KMS-11 (cell line): ENCODE measurements around the gene ABCB9.

Experiments
- H2AFZ ChIP-seq: fragments of 200-600 bp; sonication (generic); 2 replicates; pipeline ENCODE4 v1.6.1; 2016; ENCODE audit warnings: antibody characterized with exemption, mixed run types, low read depth
- H3K27ac ChIP-seq: fragments of 200-600 bp; sonication (generic); 2 replicates; pipeline ENCODE4 v1.6.1; 2016; ENCODE audit warnings: mild to moderate bottlenecking, mixed run types
- H3K27me3 ChIP-seq: fragments of 200-600 bp; sonication (generic); 2 replicates; pipeline ENCODE4 v1.6.1; 2017; ENCODE audit warnings: mild to moderate bottlenecking, low read depth, mixed run types, moderate library complexity; ENCODE audit not compliant: insufficient read depth
- H3K36me3 ChIP-seq: fragments of 200-600 bp; sonication (generic); 2 replicates; pipeline ENCODE4 v1.6.1; 2017; ENCODE audit warnings: mild to moderate bottlenecking, mixed run types; ENCODE audit not compliant: insufficient read depth
- H3K4me1 ChIP-seq: fragments of 200-600 bp; sonication (generic); 2 replicates; pipeline ENCODE4 v1.6.1; 2016; ENCODE audit warnings: mild to moderate bottlenecking, low read depth, mixed run types; ENCODE audit not compliant: poor library complexity, severe bottlenecking
- H3K4me2 ChIP-seq: fragments of 200-600 bp; sonication (generic); 2 replicates; pipeline ENCODE4 v1.7.0; 2016; ENCODE audit warnings: mild to moderate bottlenecking, mixed run types
- H3K4me3 ChIP-seq: fragments of 200-600 bp; sonication (generic); IDR thresholded peaks from 2 replicates; pipeline ENCODE4 v1.6.1; 2017; ENCODE audit warnings: low read depth, low read length, mixed read lengths; ENCODE audit not compliant: insufficient read depth
- H3K79me2 ChIP-seq: fragments of 200-600 bp; sonication (generic); 2 replicates; pipeline ENCODE4 v1.6.1; 2016; ENCODE audit warnings: low read depth, mixed run types; ENCODE audit not compliant: insufficient read depth
- H3K9ac ChIP-seq: fragments of 200-600 bp; sonication (generic); 2 replicates; pipeline ENCODE4 v1.6.1; 2016; ENCODE audit warnings: mild to moderate bottlenecking, mixed run types
- H4K20me1 ChIP-seq: fragments of 200-600 bp; sonication (generic); 2 replicates; pipeline ENCODE4 v1.6.1; 2016; ENCODE audit warnings: mild to moderate bottlenecking, mixed run types; ENCODE audit not compliant: insufficient read depth
- CTCF ChIP-seq: fragments of 200-600 bp; sonication (generic); conservative IDR thresholded peaks from 2 replicates; pipeline ENCODE4 v1.6.1; 2017; ENCODE audit warnings: low read depth, mild to moderate bottlenecking, antibody characterized with exemption, low read length, moderate library complexity, mixed read lengths

The ABCB9 gene

GRCh38 chr12:122988036-122988435 lies 21.8 kb upstream of the ABCB9 start:
- Histone ChIP-seq H3K9ac (no peak overlapping the region), H3K27ac (no peak overlapping the region), H3K4me2 (no peak overlapping the region), H4K20me1 (no peaks in the 10 kb centered on the region), H3K79me2 (no peaks in the 10 kb centered on the region), H3K4me3 (no peak overlapping the region), H3K27me3 (no peaks in the 10 kb centered on the region), H3K4me1 (peaks cover 7% of the 10 kb centered on the region), H3K36me3 (no peaks in the 10 kb centered on the region), H2AFZ (no peak overlapping the region)
- no peak for TF ChIP-seq CTCF

DNA sequence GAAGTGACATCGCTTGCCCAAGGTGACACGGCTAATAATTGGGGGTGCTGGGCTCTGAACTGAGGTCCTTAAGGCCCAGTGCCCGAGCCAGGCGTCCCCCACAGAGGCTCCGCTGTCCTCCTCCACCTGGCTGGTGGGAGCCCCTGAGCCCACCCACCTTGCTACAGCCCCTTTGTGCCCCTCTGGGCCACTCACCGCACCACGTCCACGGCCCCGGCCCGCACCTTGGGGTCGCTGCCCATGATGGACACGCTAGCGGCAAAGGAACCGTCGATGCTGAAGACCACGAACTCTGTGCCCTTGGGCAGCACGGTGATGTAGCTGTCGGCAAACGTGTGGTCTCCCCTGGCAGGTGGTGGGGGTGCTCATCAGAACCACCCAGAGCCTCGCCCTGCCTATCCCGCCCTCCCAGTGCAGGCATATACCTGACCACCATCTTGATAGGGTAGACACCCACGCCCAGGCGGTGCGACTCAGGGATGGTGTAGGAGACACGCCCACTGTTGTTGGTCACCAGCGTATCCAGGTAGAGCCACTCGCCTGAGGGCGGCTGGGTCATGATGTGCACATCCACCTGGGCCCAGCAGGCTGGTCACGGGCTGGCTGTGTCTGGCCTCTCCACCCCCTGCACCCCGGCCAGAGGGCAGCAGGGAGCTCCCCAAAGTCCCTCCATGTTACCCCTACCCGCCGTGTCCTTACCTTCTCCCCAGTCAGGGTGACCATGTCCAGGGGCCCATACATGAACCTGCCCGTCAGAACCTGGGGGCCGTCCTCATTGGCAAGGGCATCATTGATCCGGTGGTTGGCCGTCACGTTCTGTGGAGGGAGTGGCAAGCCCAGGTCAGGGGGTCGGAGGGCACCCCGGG lies 21.1 kb upstream of the ABCB9 start:
- Histone ChIP-seq H3K36me3 (no peaks in the 10 kb centered on the region), H3K4me2 (no peak overlapping the region), H4K20me1 (no peaks in the 10 kb centered on the region), H2AFZ (no peak overlapping the region), H3K27ac (no peak overlapping the region), H3K4me3 (no peak overlapping the region), H3K27me3 (no peaks in the 10 kb centered on the region), H3K79me2 (no peaks in the 10 kb centered on the region), H3K4me1 (no peaks in the 10 kb centered on the region), H3K9ac (no peak overlapping the region)
- no peak for TF ChIP-seq CTCF

DNA sequence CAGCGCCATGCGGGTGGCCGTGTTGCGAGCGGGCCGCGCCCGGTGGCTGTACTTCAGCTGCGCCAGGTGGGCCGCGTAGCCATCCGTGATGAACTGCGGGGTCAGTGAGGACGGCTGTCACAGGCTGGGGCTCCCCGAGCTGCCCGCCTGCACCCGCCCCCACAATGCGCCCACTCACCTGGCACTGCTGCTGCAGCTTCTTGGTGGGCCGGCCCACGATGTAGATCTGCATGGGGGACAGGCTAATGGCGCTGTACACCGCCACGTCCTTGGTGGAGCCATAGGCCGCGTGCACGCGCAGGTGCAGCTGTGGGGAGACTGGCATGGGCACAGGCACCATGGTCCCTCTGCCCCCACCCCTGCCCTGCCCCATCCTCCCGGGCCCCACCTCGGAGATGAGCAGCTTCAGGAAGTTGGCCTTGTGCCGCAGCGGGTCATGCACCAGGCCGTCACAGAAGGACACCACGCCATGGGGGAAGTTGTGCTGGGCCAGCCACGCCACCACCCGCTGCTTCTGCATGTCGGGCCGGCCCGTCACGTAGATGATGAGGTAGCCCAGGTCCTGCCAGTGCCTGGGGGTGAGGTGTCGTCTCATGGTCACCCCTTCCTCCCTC lies 20.1 kb upstream of the ABCB9 start:
- TF ChIP-seq CTCF = no peak
- no peak overlapping the region for H3K27ac ChIP-seq
- no peak overlapping the region for H3K4me2 ChIP-seq
- no peak overlapping the region for H3K9ac ChIP-seq
- H3K4me1 ChIP-seq = no peaks in the 10 kb centered on the region
- H3K27me3 ChIP-seq = no peaks in the 10 kb centered on the region
- no peaks in the 10 kb centered on the region for H3K79me2 ChIP-seq
- no peaks in the 10 kb centered on the region for H3K36me3 ChIP-seq
- H2AFZ ChIP-seq = no peak overlapping the region
- H3K4me3 ChIP-seq = no peak overlapping the region
- no peaks in the 10 kb centered on the region for H4K20me1 ChIP-seq

DNA sequence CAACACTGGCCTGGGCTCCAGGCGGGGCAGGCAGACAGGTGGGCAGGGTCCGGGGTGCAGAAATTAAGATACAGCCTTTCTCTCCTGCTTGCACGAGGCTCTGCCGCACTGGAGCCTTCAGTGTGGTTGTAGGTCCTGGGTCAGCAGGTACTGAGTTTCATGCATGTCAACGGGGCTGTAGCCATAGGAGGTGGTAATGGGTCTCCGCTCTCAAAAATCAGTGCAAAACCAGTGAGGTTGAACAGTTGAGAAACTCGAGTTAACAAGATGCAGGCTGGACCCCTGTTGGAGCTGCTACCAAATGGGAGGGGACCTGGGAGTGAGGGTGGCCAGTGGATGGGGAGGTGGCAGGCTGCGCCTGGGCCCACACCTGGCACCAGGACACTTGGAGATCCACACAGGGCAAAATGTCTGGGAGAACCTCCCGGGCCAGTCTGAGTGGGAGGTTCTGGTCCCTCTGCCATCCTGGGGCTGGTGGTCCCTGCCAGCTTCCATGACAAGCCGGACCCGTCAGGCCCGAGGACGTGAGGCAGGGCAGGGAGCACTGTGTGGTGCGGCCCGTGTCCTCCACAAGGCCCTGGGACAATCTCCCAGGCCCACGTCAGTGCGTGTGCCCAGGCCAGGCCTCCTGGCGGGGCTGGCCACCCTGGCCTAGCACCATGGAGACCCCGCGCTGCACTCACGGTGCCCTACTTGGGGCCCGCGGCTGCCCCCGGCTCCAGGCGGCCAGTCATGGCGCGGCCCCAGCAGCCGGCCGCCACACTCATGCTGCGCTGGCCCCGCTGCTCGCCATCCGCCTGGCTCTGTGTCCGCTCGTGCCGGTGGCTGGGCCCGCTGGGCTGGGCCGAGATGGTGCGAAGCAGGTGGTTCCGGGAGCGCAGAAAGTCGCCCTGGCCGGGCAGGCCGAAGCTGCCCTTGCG lies 19.3 kb upstream of the ABCB9 start:
- no peaks in the 10 kb centered on the region for H3K79me2 ChIP-seq
- no peak overlapping the region for H2AFZ ChIP-seq
- TF ChIP-seq CTCF = no peak
- H3K36me3 ChIP-seq = no peaks in the 10 kb centered on the region
- H3K27ac ChIP-seq = no peak overlapping the region
- H3K4me2 ChIP-seq = no peak overlapping the region
- H3K27me3 ChIP-seq = no peaks in the 10 kb centered on the region
- no peak overlapping the region for H3K9ac ChIP-seq
- no peaks in the 10 kb centered on the region for H3K4me1 ChIP-seq
- H4K20me1 ChIP-seq = no peaks in the 10 kb centered on the region
- no peak overlapping the region for H3K4me3 ChIP-seq
